Esophagus squamous epithelium (tissue), 5 donors: ENCODE data around the gene OIT3. TPM values are rescaled to one million over a fixed set of nuclear protein-coding genes. Genes with fewer than 3 reads are reported as not detected.

Experiments
- DNase-seq: peaks from one replicate; lab custom pipeline; 2025; lab: John Stamatoyannopoulos, UW
- H3K27ac ChIP-seq, 4 donors: fragments of 200-600 bp; sonication (generic); one replicate each; pipeline ENCODE4 v1.5.1; 2016 to 2019; ENCODE audit warnings: mild to moderate bottlenecking in 1 of 4
- H3K27me3 ChIP-seq, 4 donors: fragments of 200-600 bp; sonication (generic); 1 replicate in 3 of 4; 2 replicates in 1 of 4; pipeline versions ENCODE4 v1.5.1 to v1.6.0; 2017 to 2021; ENCODE audit warnings: antibody characterized with exemption in 1 of 4
- H3K36me3 ChIP-seq, 3 donors: fragments of 200-600 bp; sonication (generic); one replicate each; pipeline ENCODE4 v1.5.1; 2016 to 2019
- H3K4me1 ChIP-seq, 3 donors: fragments of 200-600 bp; sonication (generic); one replicate each; pipeline ENCODE4 v1.5.1; 2017 to 2019
- H3K4me3 ChIP-seq, 4 donors: fragments of 200-600 bp; sonication (generic); 1 replicate in 3 of 4; 2 replicates in 1 of 4; pipeline ENCODE4 v1.5.1; 2016 to 2019; ENCODE audit warnings: mild to moderate bottlenecking in 2 of 4, moderate library complexity in 1 of 4
- H3K9me3 ChIP-seq, 3 donors: fragments of 200-600 bp; sonication (generic); one replicate each; pipeline ENCODE4 v1.5.1; 2016 to 2019
- POLR2A ChIP-seq, 4 donors: fragments of 450-650 bp; IDR thresholded peaks; one replicate each; pipeline ENCODE4 v1.6.1; 2017; ENCODE audit warnings: antibody characterized with exemption in 4 of 4, mild to moderate bottlenecking in 4 of 4, moderate library complexity in 3 of 4
- WGBS, 2 donors: methylation state at CpG; one replicate each; pipeline ENCODE4 v1.1.5; 2018; 5-methylcytosine and 5-hydroxymethylcytosine counted together
- intact Hi-C: fragments of 100-400 bp; cut with DNase I; formaldehyde crosslinking; loops from one replicate; pipeline ENCODE4 v1.15.0; 2022
- total RNA-seq, 4 donors: library from RNA; depleted of rRNA; stranded (reverse); fragments of >200 nt; gene quantifications; one replicate each; pipeline ENCODE4 v1.1.0, GENCODE V29; 2016
- TF ChIP-seq, protein P1 (sequence below), 6 experiments: fragments of 450-650 bp in 4 of 6; fragments of 200-600 bp in 2 of 6; sonication (generic) in 2 of 6; IDR thresholded peaks; one replicate each; pipeline ENCODE4 v1.5.1; 2016 to 2019; ENCODE audit warnings: antibody characterized with exemption in 6 of 6, mild to moderate bottlenecking in 4 of 6, moderate library complexity in 4 of 6
- donor health status: DM: yes; HTN: yes; CAD: no.

Gene OIT3
- total RNA-seq, 4 donors from 2014 or later = not detected

- Histone ChIP-seq H3K9me3 (peaks cover 0 to 37% (median 7%) of the 10 kb centered on the region in 3 donors), H3K27ac (no peak overlapping the region), H3K4me1 (no peaks in the 10 kb centered on the region), H3K4me3 (no peak overlapping the region), H3K36me3 (no peaks in the 10 kb centered on the region), H3K27me3 (peaks cover 0 to 6% (median 0%) of the 10 kb centered on the region in 4 donors)
- no peak for DNase-seq
- TF ChIP-seq, protein P1, sequence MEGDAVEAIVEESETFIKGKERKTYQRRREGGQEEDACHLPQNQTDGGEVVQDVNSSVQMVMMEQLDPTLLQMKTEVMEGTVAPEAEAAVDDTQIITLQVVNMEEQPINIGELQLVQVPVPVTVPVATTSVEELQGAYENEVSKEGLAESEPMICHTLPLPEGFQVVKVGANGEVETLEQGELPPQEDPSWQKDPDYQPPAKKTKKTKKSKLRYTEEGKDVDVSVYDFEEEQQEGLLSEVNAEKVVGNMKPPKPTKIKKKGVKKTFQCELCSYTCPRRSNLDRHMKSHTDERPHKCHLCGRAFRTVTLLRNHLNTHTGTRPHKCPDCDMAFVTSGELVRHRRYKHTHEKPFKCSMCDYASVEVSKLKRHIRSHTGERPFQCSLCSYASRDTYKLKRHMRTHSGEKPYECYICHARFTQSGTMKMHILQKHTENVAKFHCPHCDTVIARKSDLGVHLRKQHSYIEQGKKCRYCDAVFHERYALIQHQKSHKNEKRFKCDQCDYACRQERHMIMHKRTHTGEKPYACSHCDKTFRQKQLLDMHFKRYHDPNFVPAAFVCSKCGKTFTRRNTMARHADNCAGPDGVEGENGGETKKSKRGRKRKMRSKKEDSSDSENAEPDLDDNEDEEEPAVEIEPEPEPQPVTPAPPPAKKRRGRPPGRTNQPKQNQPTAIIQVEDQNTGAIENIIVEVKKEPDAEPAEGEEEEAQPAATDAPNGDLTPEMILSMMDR (IDR thresholded peaks at IDR 0.05) = no peak
- no peak for TF ChIP-seq POLR2A (IDR thresholded peaks at IDR 0.05)
- intact Hi-C loops = no loop called here
- WGBS, 2 donors = 92% methylated on average over 2 of the region's 4 CpGs; no CpG with 5 or more reads in 1 of the 2 donors
Measured at GRCh38 chr10:72981028-72981881, 87.7 kb downstream of the OIT3 start.

- H3K27me3 ChIP-seq = peaks cover 0 to 6% (median 0%) of the 10 kb centered on the region in 4 donors
- no peak for DNase-seq
- H3K4me1 ChIP-seq = no peaks in the 10 kb centered on the region
- no peak overlapping the region for H3K27ac ChIP-seq
- peaks cover 0 to 29% (median under 1%) of the 10 kb centered on the region in 3 donors for H3K9me3 ChIP-seq
- no peaks in the 10 kb centered on the region for H3K36me3 ChIP-seq
- no peak overlapping the region for H3K4me3 ChIP-seq
- 86 to 97% methylated on average over 2 of the region's 2 CpGs for WGBS, 2 donors
- intact Hi-C loops = no loop called here
- TF ChIP-seq, protein P1 (IDR thresholded peaks at IDR 0.05) = no peak
- TF ChIP-seq POLR2A (IDR thresholded peaks at IDR 0.05) = no peak
Measured at GRCh38 chr10:72981882-72982529, 88.5 kb downstream of the OIT3 start.

Other genes with a start within 250 kb of the OIT3 start
- gene MCU, start 201.6 kb upstream of the OIT3 start, total RNA-seq = 10 to 100 TPM; 19.9 to 30.0 (median 23.4) TPM
- gene PLA2G12B, start 61.1 kb downstream of the OIT3 start, total RNA-seq = not detected
- 10 to 100 TPM in 3 of 4 donors, 1 to 10 TPM in 1; 5.0 to 13.8 (median 12.3) TPM for gene P4HA1, start 203.1 kb downstream of the OIT3 start, total RNA-seq
- 1 to 10 TPM in 2 of 4 donors, under 1 TPM in 1, not detected in 1; 0.88 to 1.9 (median 1.3) TPM for gene NUDT13, start 216.7 kb downstream of the OIT3 start, total RNA-seq